Panc1 (cell line): ENCODE results near the gene RGS6. TPM values are rescaled to one million over a fixed set of nuclear protein-coding genes. Genes with fewer than 3 reads are reported as not detected.
"Not testable (repeated sequence)": the region's sequence is repeated elsewhere in the genome, so short reads cannot be mapped to it uniquely, and the experiment has no call there.

Experiments
- ATAC-seq: fragments of 200-7000 bp; cut with Tn5 transposase; 2 replicates; pipeline ENCODE4 v1.9.1; 2020; ENCODE audit warnings: mild to moderate bottlenecking, moderate library complexity
- BruUV-seq: library from RNA; stranded (reverse); fragments of 400-500 nt; replicated peaks from 2 replicates; lab custom pipeline; 2021; lab: Mats Ljungman, UMichigan
- CTCF ChIA-PET: fragments of 300-600 bp; sonication (Branson Sonifier 250); formaldehyde crosslinking; loops from one replicate; lab custom pipeline; 2022; ENCODE audit warnings: antibody characterized with exemption; lab: Charles Lee
- POLR2A ChIA-PET: fragments of 300-600 bp; sonication (Branson Sonifier 250); formaldehyde crosslinking; loops from one replicate; lab custom pipeline; 2022; ENCODE audit warnings: antibody characterized with exemption; lab: Charles Lee
- DNase-seq: peaks from one replicate; pipeline ENCODE4 v3.0.0-alpha.2; 2010; ENCODE audit warnings: low read depth, low spot score
- H3K27ac ChIP-seq: 2 replicates; pipeline ENCODE4 v1.5.1; 2011; ENCODE audit warnings: mild to moderate bottlenecking, low read length, inconsistent platforms
- H3K27me3 ChIP-seq: fragments of 200-500 bp; sonication (Bioruptor generic); 2 replicates; pipeline ENCODE4 v1.6.0; 2014; ENCODE audit warnings: low read length, inconsistent platforms; ENCODE audit not compliant: control insufficient read depth, insufficient read depth
- H3K36me3 ChIP-seq: fragments of 200-500 bp; sonication (Bioruptor generic); 2 replicates; pipeline ENCODE4 v1.5.1; 2014; ENCODE audit warnings: inconsistent platforms, mild to moderate bottlenecking, low read length, moderate library complexity; ENCODE audit not compliant: control insufficient read depth, insufficient read depth
- H3K4me1 ChIP-seq: 2 replicates; pipeline ENCODE4 v1.5.1; 2011; ENCODE audit warnings: inconsistent platforms, mild to moderate bottlenecking, low read length, moderate library complexity; ENCODE audit not compliant: control insufficient read depth, insufficient read depth
- H3K4me3 ChIP-seq, 2 experiments: 2 replicates each; pipeline ENCODE4 v1.5.1; 2011 to 2012; ENCODE audit warnings: low read depth in 2 of 2, low read length in 2 of 2, mild to moderate bottlenecking in 2 of 2, inconsistent platforms in 1 of 2, moderate library complexity in 1 of 2
- H3K9me3 ChIP-seq: fragments of 200-500 bp; sonication (Bioruptor generic); 2 replicates; pipeline ENCODE4 v1.5.1; 2014; ENCODE audit warnings: low read depth, mild to moderate bottlenecking, inconsistent platforms, low read length, moderate library complexity; ENCODE audit not compliant: control insufficient read depth, insufficient read depth
- CTCF ChIP-seq: fragments of 450-650 bp; IDR thresholded peaks from 2 replicates; pipeline ENCODE4 v1.5.1; 2017; ENCODE audit warnings: mild to moderate bottlenecking
- POLR2AphosphoS5 ChIP-seq: IDR thresholded peaks from 2 replicates; pipeline ENCODE4 v1.6.1; 2012; ENCODE audit warnings: mild to moderate bottlenecking, low read depth, low read length, moderate library complexity
- REST ChIP-seq, 2 experiments: IDR thresholded peaks; 2 replicates each; pipeline ENCODE4 v1.6.1; 2011 to 2012; ENCODE audit warnings: low read depth in 2 of 2, control low read depth in 1 of 2, low read length in 1 of 2, mild to moderate bottlenecking in 1 of 2, moderate library complexity in 1 of 2; ENCODE audit not compliant: insufficient read depth in 1 of 2
- SIN3A ChIP-seq: IDR thresholded peaks from 2 replicates; pipeline ENCODE4 v1.6.1; 2012; ENCODE audit warnings: low read depth, mild to moderate bottlenecking, low read length, moderate library complexity, borderline replicate concordance; ENCODE audit not compliant: insufficient read depth
- TCF7L2 ChIP-seq: IDR thresholded peaks from 2 replicates; pipeline ENCODE4 v1.6.1; 2011; ENCODE audit warnings: mild to moderate bottlenecking, low read depth, low read length, inconsistent platforms
- in situ Hi-C: cut with HindIII; loops from 2 replicates; pipeline ENCODE4 v1.10.0; 2016; ENCODE audit warnings: low sequenced_read_pairs, low pct_unique_long_range_greater_than_20kb
- intact Hi-C: fragments of 100-400 bp; cut with micrococcal nuclease; formaldehyde crosslinking; loops from one replicate; pipeline ENCODE4 v1.10.0; 2022; ENCODE audit not compliant: unreplicated experiment
- total RNA-seq: library from RNA; stranded (reverse); gene quantifications from one replicate; pipeline ENCODE4 v1.2.1, GENCODE V29; 2021; ENCODE audit not compliant: unreplicated experiment

RGS6 gene
- total RNA-seq, 1 experiment from 2014 or later = not detected

- Histone ChIP-seq H3K36me3 (no peaks in the 10 kb centered on the region), H3K27me3 (no peaks in the 10 kb centered on the region), H3K4me3 (no peak overlapping the region), H3K27ac (no peak overlapping the region), H3K9me3 (no peaks in the 10 kb centered on the region), H3K4me1 (no peaks in the 10 kb centered on the region)
- CTCF ChIA-PET = no interaction called here
- in situ Hi-C loops (no loop called here), intact Hi-C loops (no loop called here)
- no peak for DNase-seq
- no TSS peak for BruUV-seq
- no peak for TF ChIP-seq POLR2AphosphoS5
- no peak for TF ChIP-seq SIN3A
- no peak for TF ChIP-seq REST (IDR thresholded peaks at IDR 0.05; ENCODE audit: insufficient read depth in 1 of 2, low read depth in 2 of 2, low read length in 1 of 2)
- no peak for TF ChIP-seq TCF7L2
- no peak for TF ChIP-seq CTCF
- ATAC-seq = no peak
- POLR2A ChIA-PET = no interaction called here
Measured at GRCh38 chr14:71933001-71933587, 865 bp downstream of the RGS6 start.

GRCh38 chr14:71938273-71938672 is 6.0 kb downstream of the RGS6 start:
- in situ Hi-C loops, intact Hi-C loops, CTCF ChIA-PET, BruUV-seq, H3K4me1 ChIP-seq, H3K9me3 ChIP-seq, H3K4me3 ChIP-seq, H3K36me3 ChIP-seq, H3K27me3 ChIP-seq, ATAC-seq, POLR2A ChIA-PET, H3K27ac ChIP-seq, DNase-seq: not testable (repeated sequence)

- CTCF ChIA-PET, intact Hi-C loops, ATAC-seq, H3K4me1 ChIP-seq, H3K36me3 ChIP-seq, H3K4me3 ChIP-seq, POLR2A ChIA-PET, in situ Hi-C loops, DNase-seq, BruUV-seq, H3K9me3 ChIP-seq, H3K27me3 ChIP-seq, H3K27ac ChIP-seq: not testable (repeated sequence)
Measured at GRCh38 chr14:71939344-71939743, 7.1 kb downstream of the RGS6 start.

GRCh38 chr14:71940500-71940899 is 8.3 kb downstream of the RGS6 start:
- not testable (repeated sequence) for H3K4me3 ChIP-seq, DNase-seq

GRCh38 chr14:71941616-71942015 is 9.4 kb downstream of the RGS6 start:
- intact Hi-C loops, POLR2A ChIA-PET, BruUV-seq, H3K4me3 ChIP-seq, H3K36me3 ChIP-seq, H3K27ac ChIP-seq, DNase-seq, in situ Hi-C loops, ATAC-seq, H3K27me3 ChIP-seq, H3K4me1 ChIP-seq, CTCF ChIA-PET, H3K9me3 ChIP-seq: not testable (repeated sequence)

More at GRCh38 chr14:71940500-71940899, 8.3 kb downstream of the RGS6 start:
- ATAC-seq, H3K4me1 ChIP-seq, H3K36me3 ChIP-seq, BruUV-seq, POLR2A ChIA-PET, H3K27me3 ChIP-seq, in situ Hi-C loops, CTCF ChIA-PET, intact Hi-C loops, H3K9me3 ChIP-seq, H3K27ac ChIP-seq: not testable (repeated sequence)
